Astrocyte of the hippocampus (primary cell): ENCODE results near the gene NKX2-3.
A peak's percentile ranks its signal among the peaks of the same experiment; 100 is the strongest.

Source experiments
- DNase-seq: peaks from one replicate; pipeline ENCODE4 v3.0.0; 2011; ENCODE audit warnings: low read depth, low spot score

Gene NKX2-3

DNA sequence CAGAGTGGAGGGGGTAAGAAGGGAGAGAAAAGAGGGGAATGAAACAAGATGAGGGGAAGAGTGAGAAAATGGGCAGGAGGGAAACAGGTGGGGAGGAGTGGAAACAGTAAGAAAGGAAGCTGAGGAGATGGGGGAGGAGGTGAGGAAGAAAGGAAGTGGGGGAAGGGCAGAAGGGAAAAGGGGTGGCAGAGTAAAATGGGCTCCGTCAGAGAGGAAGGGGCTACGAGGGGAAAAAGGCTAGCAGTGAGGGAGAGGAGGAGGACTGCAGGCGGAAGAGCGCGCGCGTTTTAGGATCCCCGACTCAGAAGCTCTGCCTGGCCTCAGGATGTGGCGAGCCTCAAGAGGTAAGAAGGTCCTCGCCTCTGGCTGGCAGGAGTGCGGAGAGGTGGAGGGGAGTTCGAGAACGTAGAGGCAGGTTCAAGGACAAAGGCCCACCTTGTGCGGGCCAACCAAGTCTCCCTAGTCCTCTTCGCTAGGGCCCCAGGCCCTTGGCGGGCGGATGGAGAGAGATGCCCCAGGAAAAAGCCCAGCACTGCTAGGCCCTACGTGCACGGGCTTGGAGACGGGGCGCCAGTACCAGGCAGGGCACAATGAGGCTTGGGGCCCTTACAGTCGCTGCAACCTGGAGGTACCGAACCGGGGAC is 5.8 kb upstream of the NKX2-3 start:
- no peak for DNase-seq

DNA sequence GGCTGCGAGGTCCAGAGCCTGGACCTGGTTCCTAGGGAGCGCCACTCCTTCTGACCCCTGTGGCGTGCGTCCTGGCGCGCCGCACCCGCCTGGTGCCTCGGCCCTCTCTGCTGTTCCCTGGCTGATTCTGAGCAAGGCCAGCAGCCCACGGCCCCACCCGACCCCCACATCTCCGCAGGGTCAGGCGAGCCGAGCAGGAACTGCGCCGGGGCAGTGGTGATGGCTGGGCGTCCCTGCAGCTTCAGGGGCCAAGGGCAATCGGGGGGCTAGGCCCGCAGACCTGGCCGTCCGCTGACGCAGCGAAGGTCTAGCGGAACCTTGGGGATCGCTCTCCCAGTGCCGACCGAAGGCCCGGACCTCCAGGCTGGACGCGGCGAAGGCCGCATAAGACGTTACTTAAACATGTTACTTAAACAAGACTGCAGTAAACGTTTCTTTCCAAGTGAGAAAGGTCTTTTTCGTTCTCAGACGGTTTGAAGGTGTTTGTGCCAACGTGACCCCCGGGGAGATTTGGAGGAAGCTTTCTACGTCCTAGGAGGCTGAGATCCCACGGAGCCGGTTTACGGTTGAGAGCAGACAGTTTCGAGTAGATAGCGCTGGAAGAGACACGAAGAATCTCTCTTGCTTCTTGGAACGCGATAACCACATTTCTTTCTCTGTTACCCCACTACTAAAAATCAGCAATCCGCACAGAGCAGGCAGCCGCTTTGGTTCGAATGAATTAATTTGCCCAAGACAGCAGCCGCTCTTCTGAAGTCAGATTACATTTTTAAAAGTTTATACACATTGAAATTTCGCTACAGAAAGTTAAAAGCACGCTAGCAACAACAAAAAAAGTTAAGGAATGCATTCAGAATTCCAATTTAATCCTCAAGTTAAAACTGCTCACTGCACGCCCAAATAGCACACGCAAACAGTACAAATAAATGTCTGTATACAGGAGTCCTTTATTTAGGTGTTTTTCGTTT is 4.9 kb upstream of the NKX2-3 start:
- DNase-seq: no peak

- DNase-seq: no peak
Measured at GRCh38 chr10:99528494-99529441, 4.0 kb upstream of the NKX2-3 start.

- no peak for DNase-seq
Measured at GRCh38 chr10:99529591-99530107, 3.1 kb upstream of the NKX2-3 start.

DNA sequence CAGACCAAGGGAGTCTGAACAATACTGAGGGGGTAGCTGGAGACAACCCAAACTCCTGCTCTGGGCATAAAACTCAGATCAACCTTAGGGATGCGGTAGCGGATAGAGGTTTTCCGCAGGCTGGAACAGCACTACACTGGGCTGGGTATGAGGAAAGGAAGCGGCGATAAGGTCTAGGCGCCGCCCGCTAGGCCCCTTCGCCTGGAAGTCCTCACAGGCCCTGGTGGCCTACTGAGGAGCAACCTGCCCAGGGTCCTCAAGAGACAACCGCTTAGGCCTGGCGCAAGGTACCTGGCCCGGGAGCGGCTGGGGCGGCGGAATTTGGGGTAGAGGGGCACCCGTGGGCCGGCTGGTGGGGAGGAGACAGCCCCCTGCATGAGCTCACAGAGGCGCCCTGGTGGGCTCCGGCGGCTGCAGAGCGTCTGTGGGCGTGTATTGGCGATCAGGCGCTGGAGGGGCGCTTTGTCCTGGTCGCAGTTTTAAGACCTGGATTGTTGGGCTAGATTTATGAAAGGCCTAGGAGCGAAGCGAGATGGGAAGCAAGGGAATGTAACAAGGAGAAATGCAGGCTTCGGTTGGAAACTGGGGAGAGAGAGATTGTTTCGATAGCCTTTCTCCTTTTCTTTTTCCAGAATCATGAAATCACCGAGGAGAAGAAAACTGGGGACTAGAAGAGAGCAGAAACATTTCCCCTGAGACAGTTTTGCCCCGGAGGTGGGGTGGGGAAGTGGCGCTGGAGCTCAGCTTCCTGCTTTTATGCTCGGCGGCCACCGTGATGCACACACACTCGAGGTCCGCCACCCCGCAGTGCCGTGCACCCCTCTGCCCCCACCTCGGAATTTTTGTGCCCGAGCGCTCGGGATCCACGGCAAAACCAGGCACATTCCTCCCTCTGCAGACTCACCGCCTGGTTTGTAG is 2.4 kb upstream of the NKX2-3 start:
- DNase-seq: no peak

DNA sequence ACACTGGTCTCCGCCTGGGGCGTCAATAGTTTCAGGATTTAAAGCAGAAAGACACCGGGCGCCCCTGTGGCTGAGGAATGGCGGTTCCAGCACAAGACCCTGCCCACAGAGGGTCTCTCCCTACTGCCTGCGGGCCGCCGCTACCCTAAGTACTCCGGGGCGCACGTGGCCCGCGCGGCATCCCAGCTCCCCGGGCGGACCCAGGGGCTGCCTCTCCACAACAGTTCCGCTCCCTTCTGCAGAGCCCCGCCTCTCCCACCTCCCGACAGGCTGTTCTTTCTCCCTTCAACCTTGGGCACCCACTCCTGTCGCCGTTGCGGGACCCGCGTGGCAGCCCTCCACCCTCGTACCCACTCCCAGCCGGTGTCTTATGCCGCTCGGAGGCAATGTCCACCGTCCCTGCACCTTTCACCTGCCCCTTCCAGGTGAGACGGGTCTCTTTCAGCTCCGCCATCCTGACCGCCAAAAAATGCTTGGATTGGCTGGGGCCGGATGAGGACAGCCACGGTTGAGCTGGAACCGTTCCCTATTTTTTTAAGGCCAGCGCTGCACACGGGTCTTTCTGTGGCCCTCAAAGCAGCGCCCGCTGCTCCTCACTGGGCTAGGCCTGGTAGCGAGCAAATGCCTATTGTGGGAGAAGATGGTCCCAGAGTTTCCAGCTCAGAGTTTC is 1.6 kb upstream of the NKX2-3 start:
- no peak for DNase-seq

DNA sequence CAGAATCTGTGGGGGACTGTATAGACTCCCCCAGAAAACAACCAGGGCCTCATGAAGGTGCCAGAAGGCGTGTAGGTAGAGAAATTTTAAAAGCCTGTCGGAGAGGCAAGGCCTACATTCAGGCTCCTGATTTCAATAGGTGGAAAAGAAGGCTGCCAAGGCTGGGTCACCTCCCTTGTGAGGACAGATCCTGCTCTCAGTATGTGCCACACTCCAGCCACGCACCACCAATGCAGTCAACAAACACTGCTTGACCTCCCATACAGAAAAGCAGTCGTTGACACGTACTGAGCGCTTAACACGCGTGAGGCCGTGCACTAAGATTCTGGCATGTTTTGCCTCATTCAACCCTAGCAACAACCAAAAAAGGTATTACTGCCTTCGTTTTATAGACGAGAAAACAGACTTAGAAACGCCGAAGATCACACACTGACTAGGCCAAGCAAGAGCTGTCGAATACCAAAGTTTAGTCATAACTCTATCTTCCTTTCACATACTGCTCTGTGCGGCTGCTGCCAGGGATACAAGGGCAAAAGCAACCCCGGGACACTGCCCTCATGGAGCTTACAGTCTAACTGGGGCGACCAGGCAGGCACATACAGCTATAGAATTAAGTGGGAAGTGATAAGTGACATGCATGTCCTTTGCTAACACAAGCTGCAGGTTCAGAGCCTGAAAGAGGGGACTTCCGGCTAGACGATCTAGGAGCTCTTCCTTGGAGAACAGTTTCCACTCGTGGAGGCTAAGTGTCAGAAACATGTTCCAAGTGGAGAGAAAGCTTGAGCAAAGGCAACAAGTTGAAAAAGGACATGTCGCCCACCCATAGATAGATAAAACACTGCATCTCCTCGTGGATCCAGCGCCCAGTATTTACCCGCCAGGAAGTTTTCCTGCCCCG is 797 bp upstream of the NKX2-3 start:
- no peak for DNase-seq

- no peak for DNase-seq
Measured at GRCh38 chr10:99533496-99534449, 1.0 kb downstream of the NKX2-3 start.

DNA sequence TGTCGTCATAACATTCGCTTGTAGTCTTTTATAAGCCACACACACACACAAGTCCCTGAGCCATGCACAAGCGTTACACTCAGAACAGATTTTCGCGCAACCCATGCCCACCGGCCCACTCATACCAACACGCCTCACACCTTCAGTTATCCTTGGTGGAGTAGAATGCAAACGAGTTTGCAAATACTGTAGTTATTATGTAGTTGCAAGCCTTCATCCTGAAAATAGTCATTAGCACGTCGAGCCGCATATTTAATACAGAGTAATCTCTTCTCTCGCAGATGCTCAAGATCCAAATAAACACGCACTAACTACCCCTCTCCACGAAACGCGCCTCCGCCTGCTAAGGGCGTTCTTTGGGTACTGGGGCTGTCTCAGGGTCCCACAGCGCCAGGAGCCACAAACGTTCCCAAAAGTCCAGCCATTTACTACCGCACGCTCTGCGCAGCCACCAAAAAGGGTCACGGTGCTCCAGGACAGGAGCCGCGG is 1.8 kb downstream of the NKX2-3 start:
- DNase-seq: no peak

GRCh38 chr10:99534939-99535763 is 2.4 kb downstream of the NKX2-3 start:
- peak; percentile 64 for DNase-seq

DNA sequence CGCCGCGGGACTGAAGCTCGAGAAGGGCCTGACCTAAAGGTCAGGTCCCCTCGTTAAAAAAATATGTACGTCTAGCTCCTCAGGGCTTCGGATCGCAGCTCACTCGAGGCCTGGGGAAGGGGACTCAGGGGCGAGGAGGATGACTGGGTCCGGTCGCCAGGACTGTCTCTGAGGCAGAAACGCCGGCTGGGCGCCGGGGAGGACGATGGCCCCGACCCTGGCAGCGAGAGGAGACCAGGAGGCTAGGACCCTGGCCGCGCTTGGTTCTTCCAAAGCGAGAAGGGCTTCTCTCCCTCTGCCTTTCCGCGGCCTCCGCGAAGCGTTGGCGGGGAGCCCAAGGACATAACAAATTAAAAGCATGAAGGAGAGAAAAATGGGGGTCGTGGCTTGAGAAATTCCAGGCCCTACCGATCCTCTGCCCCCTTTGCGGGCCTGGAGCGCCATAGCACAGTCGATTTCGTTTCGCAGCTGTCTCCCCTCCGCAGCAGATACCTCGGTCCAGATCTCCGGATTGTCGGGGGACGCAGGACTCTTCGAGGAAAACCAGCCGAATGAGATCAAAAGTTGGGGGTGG is 3.1 kb downstream of the NKX2-3 start:
- no peak for DNase-seq

- no peak for DNase-seq
Measured at GRCh38 chr10:99536338-99537085, 3.8 kb downstream of the NKX2-3 start.

- no peak for DNase-seq
Measured at GRCh38 chr10:99537086-99537988, 4.6 kb downstream of the NKX2-3 start.
